HG03064 (cell line): ENCODE data around the gene TNC.

Experiments
- ATAC-seq: cut with Tn5 transposase; IDR thresholded peaks from one replicate; pipeline ENCODE4 v1.9.1; 2021; ENCODE audit warnings: low read depth; ENCODE audit not compliant: unreplicated experiment

The TNC gene

GRCh38 chr9:115104908-115105307, 13.0 kb downstream of the TNC start:
- ATAC-seq: no peak

GRCh38 chr9:115103746-115104477, 14.0 kb downstream of the TNC start:
- no peak for ATAC-seq

GRCh38 chr9:115099901-115100300, 18.1 kb downstream of the TNC start:
- ATAC-seq: no peak

- no peak for ATAC-seq
Measured at GRCh38 chr9:115098226-115098965, 19.6 kb downstream of the TNC start.

- ATAC-seq: no peak
Measured at GRCh38 chr9:115093520-115093919, 24.4 kb downstream of the TNC start.

- no peak for ATAC-seq
Measured at GRCh38 chr9:115090486-115090885, 27.5 kb downstream of the TNC start.

- ATAC-seq: no peak
Measured at GRCh38 chr9:115088860-115089259, 29.1 kb downstream of the TNC start.

- ATAC-seq: no peak
Measured at GRCh38 chr9:115086886-115087285, 31.1 kb downstream of the TNC start.

- ATAC-seq: no peak
Measured at GRCh38 chr9:115086461-115086860, 31.5 kb downstream of the TNC start.

GRCh38 chr9:115085773-115086377, 32.1 kb downstream of the TNC start:
- no peak for ATAC-seq

GRCh38 chr9:115084709-115085108, 33.2 kb downstream of the TNC start:
- ATAC-seq: no peak

GRCh38 chr9:115084157-115084556, 33.8 kb downstream of the TNC start:
- ATAC-seq: no peak

- ATAC-seq: no peak
Measured at GRCh38 chr9:115080242-115080641, 37.7 kb downstream of the TNC start.

GRCh38 chr9:115079156-115079555, 38.8 kb downstream of the TNC start:
- no peak for ATAC-seq

- ATAC-seq: no peak
Measured at GRCh38 chr9:115073456-115073855, 44.5 kb downstream of the TNC start.

GRCh38 chr9:115071176-115071575, 46.8 kb downstream of the TNC start:
- ATAC-seq: no peak

GRCh38 chr9:115069771-115070170, 48.2 kb downstream of the TNC start:
- ATAC-seq: no peak

- no peak for ATAC-seq
Measured at GRCh38 chr9:115069302-115069701, 48.7 kb downstream of the TNC start.

- no peak for ATAC-seq
Measured at GRCh38 chr9:115068031-115068430, 49.9 kb downstream of the TNC start.

- no peak for ATAC-seq
Measured at GRCh38 chr9:115063058-115063845, 54.7 kb downstream of the TNC start.
